Thymus (tissue), 11 donors: ENCODE data around the gene ATAT1. TPM values are rescaled to one million over a fixed set of nuclear protein-coding genes. Genes with fewer than 3 reads are reported as not detected.

Experiments used
- DNase-seq, 9 donors: peaks; one replicate each; pipeline ENCODE4 v3.0.0-alpha.2; 2013; ENCODE audit warnings: low spot score in 9 of 9, low read depth in 6 of 9, missing footprints in 1 of 9
- H3K27ac ChIP-seq, 2 donors: one replicate each; pipeline ENCODE4 v1.5.1; 2013; ENCODE audit warnings: control low read depth in 1 of 2, low read depth in 1 of 2, low read length in 1 of 2, mild to moderate bottlenecking in 1 of 2, moderate library complexity in 1 of 2
- H3K27me3 ChIP-seq, 2 donors: one replicate each; pipeline ENCODE4 v1.5.1; 2013; ENCODE audit warnings: low read length in 1 of 2; ENCODE audit not compliant: control insufficient read depth in 2 of 2, insufficient read depth in 1 of 2
- H3K36me3 ChIP-seq, 2 donors: one replicate each; pipeline ENCODE4 v1.5.1; 2013; ENCODE audit warnings: low read length in 1 of 2, mild to moderate bottlenecking in 1 of 2, moderate library complexity in 1 of 2; ENCODE audit not compliant: control insufficient read depth in 2 of 2, insufficient read depth in 2 of 2
- H3K4me1 ChIP-seq, 2 donors: one replicate each; pipeline ENCODE4 v1.5.1; 2013; ENCODE audit warnings: low read length in 2 of 2; ENCODE audit not compliant: control insufficient read depth in 2 of 2, insufficient read depth in 2 of 2
- H3K4me3 ChIP-seq, 2 donors: one replicate each; pipeline ENCODE4 v1.5.1; 2013; ENCODE audit warnings: low read length in 2 of 2, control low read depth in 1 of 2, mild to moderate bottlenecking in 1 of 2
- H3K9me3 ChIP-seq, 2 donors: one replicate each; pipeline ENCODE4 v1.5.1; 2013; ENCODE audit warnings: low read length in 1 of 2, mild to moderate bottlenecking in 1 of 2; ENCODE audit not compliant: control insufficient read depth in 2 of 2, insufficient read depth in 1 of 2
- WGBS: extraction: QIAGEN DNeasy Blood & Tissue Kit; methylation state at CpG from one replicate; pipeline ENCODE4 v1.1.7; 2013; 5-methylcytosine and 5-hydroxymethylcytosine counted together
- polyA plus RNA-seq: library from polyadenylated mRNA; stranded (reverse); fragments of 200-250 nt; gene quantifications from one replicate; pipeline ENCODE4 v1.2.3, GENCODE V29; 2013
- total RNA-seq: library from RNA; stranded (reverse); fragments of 120-200 nt; gene quantifications from one replicate; pipeline ENCODE4 v1.2.4, GENCODE V29; 2013
- donor health status: healthy.

The ATAT1 gene
- total and polyA plus RNA-seq, 2 donors: 2.9 to 7.5 TPM

- 13% methylated on average over 31 of the region's 31 CpGs for WGBS
- Histone ChIP-seq H3K4me1 (peaks cover 23 to 52% of the 10 kb centered on the region in 2 donors), H3K9me3 (peaks cover 0 to 8% of the 10 kb centered on the region in 2 donors), H3K27ac (peak overlapping the region; percentile 43 to 69), H3K4me3 (peak overlapping the region; percentile 34 to 35), H3K27me3 (no peaks in the 10 kb centered on the region), H3K36me3 (peaks cover 45 to 63% of the 10 kb centered on the region in 2 donors)
- peak in 7 of 9 donors; percentile 76 to 94 (median 88) for DNase-seq
These were observed 52.5 kb downstream of the ATAT1 start for GRCh38 chr6:30678964-30679726.

GRCh38 chr6:30679765-30680535 lies 53.3 kb downstream of the ATAT1 start:
- 85% methylated on average over 7 of the region's 7 CpGs for WGBS
- peaks cover 45 to 63% of the 10 kb centered on the region in 2 donors for H3K36me3 ChIP-seq
- H3K4me3 ChIP-seq: peak overlapping the region; percentile 34 to 35
- H3K9me3 ChIP-seq: peaks cover 0 to 8% of the 10 kb centered on the region in 2 donors
- no peaks in the 10 kb centered on the region for H3K27me3 ChIP-seq
- DNase-seq: no peak
- H3K27ac ChIP-seq: peak overlapping the region; percentile 65 to 69
- H3K4me1 ChIP-seq: peaks cover 24 to 55% of the 10 kb centered on the region in 2 donors

GRCh38 chr6:30681766-30682142 lies 55.1 kb downstream of the ATAT1 start:
- peak in 1 of 9 donors; percentile 7 for DNase-seq
- H3K27ac ChIP-seq: peak overlapping the region; percentile 98 to 99
- 28% methylated on average over 4 of the region's 4 CpGs for WGBS
- H3K27me3 ChIP-seq: no peaks in the 10 kb centered on the region
- peaks cover 32 to 70% of the 10 kb centered on the region in 2 donors for H3K4me1 ChIP-seq
- H3K4me3 ChIP-seq: peak overlapping the region; percentile 65 to 89
- peaks cover 0 to 8% of the 10 kb centered on the region in 2 donors for H3K9me3 ChIP-seq
- H3K36me3 ChIP-seq: peaks cover 35 to 52% of the 10 kb centered on the region in 2 donors

- H3K36me3 ChIP-seq: peaks cover 29 to 45% of the 10 kb centered on the region in 2 donors
- H3K27ac ChIP-seq: peak overlapping the region; percentile 98 to 99
- no peaks in the 10 kb centered on the region for H3K27me3 ChIP-seq
- peaks cover 0 to 8% of the 10 kb centered on the region in 2 donors for H3K9me3 ChIP-seq
- H3K4me1 ChIP-seq: peaks cover 32 to 73% of the 10 kb centered on the region in 2 donors
- DNase-seq: peak in 7 of 9 donors; percentile 76 to 95 (median 88)
- peak overlapping the region; percentile 65 to 89 for H3K4me3 ChIP-seq
- 3% methylated on average over 11 of the region's 11 CpGs for WGBS
These were observed 55.8 kb downstream of the ATAT1 start for GRCh38 chr6:30682143-30683117.

- H3K27me3 ChIP-seq: no peaks in the 10 kb centered on the region
- H3K27ac ChIP-seq: peak overlapping the region; percentile 98 to 99
- peaks cover 36 to 82% of the 10 kb centered on the region in 2 donors for H3K4me1 ChIP-seq
- 2% methylated on average over 7 of the region's 7 CpGs for WGBS
- DNase-seq: peak in 2 of 9 donors; percentile 15 to 37
- peak overlapping the region; percentile 65 to 89 for H3K4me3 ChIP-seq
- H3K36me3 ChIP-seq: peaks cover 19 to 37% of the 10 kb centered on the region in 2 donors
- peaks cover 0 to 8% of the 10 kb centered on the region in 2 donors for H3K9me3 ChIP-seq
These were observed 56.7 kb downstream of the ATAT1 start for GRCh38 chr6:30683183-30683979.

- peak overlapping the region; percentile 65 to 89 for H3K4me3 ChIP-seq
- H3K27me3 ChIP-seq: no peaks in the 10 kb centered on the region
- H3K27ac ChIP-seq: peak overlapping the region; percentile 98 to 99
- peaks cover 36 to 84% of the 10 kb centered on the region in 2 donors for H3K4me1 ChIP-seq
- WGBS: 8% methylated on average over 2 of the region's 2 CpGs
- H3K36me3 ChIP-seq: peaks cover 14 to 32% of the 10 kb centered on the region in 2 donors
- H3K9me3 ChIP-seq: peaks cover 0 to 8% of the 10 kb centered on the region in 2 donors
- peak in 2 of 9 donors; percentile 20 to 37 for DNase-seq
These were observed 57.3 kb downstream of the ATAT1 start for GRCh38 chr6:30683980-30684338.

GRCh38 chr6:30684386-30685156 lies 57.9 kb downstream of the ATAT1 start:
- peaks cover 0 to 8% of the 10 kb centered on the region in 2 donors for H3K9me3 ChIP-seq
- peak overlapping the region; percentile 98 to 99 for H3K27ac ChIP-seq
- 7% methylated on average over 21 of the region's 21 CpGs for WGBS
- peaks cover 13 to 27% of the 10 kb centered on the region in 2 donors for H3K36me3 ChIP-seq
- peak overlapping the region; percentile 65 to 89 for H3K4me3 ChIP-seq
- peaks cover 35 to 85% of the 10 kb centered on the region in 2 donors for H3K4me1 ChIP-seq
- peak in 4 of 9 donors; percentile 33 to 82 (median 66) for DNase-seq
- no peaks in the 10 kb centered on the region for H3K27me3 ChIP-seq
